ENCODE results near the gene ADARB1.

Gene ADARB1

DNA sequence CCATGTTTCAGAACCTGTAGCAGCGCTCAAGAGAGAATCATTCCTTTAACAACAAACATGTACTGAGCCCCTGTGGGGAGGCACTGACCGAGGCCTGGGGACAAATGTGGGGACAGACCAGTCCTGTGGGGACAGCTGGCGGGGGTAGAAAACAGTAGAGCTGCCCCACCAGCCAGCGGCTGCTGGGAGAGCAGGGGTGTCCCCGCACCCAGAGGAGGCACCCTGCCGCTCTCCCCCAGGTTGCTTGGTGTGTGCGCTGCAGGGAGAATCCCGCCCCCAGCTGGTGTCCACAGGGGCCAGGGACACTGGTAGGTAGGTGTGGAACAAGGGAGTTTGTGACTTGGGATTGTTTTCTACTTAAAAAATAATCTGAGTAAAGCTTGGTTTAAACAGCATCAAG, 62.1 kb downstream of the ADARB1 start:
- Histone ChIP-seq H3F3A (ENCODE audit: insufficient read depth) (no peaks in the 10 kb centered on the region), H3K9ac (ENCODE audit: low read length) (no peak overlapping the region), H3K4me2 (ENCODE audit: low read depth, low read length, poor library complexity, severe bottlenecking) (no peak overlapping the region), H3K9me3 (ENCODE audit: insufficient read depth, low read length) (no peaks in the 10 kb centered on the region), H3K27ac (ENCODE audit: low read depth, low read length) (no peak overlapping the region), H3K36me3 (ENCODE audit: low read length) (no peaks in the 10 kb centered on the region), H4K20me1 (ENCODE audit: low read depth, low read length) (no peaks in the 10 kb centered on the region), H3K27me3 (ENCODE audit: low read length) (no peaks in the 10 kb centered on the region), H2AFZ (ENCODE audit: low read depth, low read length, severe bottlenecking) (no peak overlapping the region), H3K4me3 (ENCODE audit: insufficient read depth, low read length, poor library complexity, severe bottlenecking) (no peak overlapping the region), H3K79me2 (ENCODE audit: insufficient read depth, low read length) (no peaks in the 10 kb centered on the region), H3K9me2 (replicated peaks; ENCODE audit: insufficient read depth, low read length) (no peaks in the 10 kb centered on the region)
- TF ChIP-seq, protein P1, sequence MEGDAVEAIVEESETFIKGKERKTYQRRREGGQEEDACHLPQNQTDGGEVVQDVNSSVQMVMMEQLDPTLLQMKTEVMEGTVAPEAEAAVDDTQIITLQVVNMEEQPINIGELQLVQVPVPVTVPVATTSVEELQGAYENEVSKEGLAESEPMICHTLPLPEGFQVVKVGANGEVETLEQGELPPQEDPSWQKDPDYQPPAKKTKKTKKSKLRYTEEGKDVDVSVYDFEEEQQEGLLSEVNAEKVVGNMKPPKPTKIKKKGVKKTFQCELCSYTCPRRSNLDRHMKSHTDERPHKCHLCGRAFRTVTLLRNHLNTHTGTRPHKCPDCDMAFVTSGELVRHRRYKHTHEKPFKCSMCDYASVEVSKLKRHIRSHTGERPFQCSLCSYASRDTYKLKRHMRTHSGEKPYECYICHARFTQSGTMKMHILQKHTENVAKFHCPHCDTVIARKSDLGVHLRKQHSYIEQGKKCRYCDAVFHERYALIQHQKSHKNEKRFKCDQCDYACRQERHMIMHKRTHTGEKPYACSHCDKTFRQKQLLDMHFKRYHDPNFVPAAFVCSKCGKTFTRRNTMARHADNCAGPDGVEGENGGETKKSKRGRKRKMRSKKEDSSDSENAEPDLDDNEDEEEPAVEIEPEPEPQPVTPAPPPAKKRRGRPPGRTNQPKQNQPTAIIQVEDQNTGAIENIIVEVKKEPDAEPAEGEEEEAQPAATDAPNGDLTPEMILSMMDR (IDR thresholded peaks at IDR 0.05; ENCODE audit: insufficient read depth, low read length, poor library complexity, severe bottlenecking) = no peak
- no peak for TF ChIP-seq EZH2phosphoT487 (conservative IDR thresholded peaks at IDR 0.05; ENCODE audit: low read length)

DNA sequence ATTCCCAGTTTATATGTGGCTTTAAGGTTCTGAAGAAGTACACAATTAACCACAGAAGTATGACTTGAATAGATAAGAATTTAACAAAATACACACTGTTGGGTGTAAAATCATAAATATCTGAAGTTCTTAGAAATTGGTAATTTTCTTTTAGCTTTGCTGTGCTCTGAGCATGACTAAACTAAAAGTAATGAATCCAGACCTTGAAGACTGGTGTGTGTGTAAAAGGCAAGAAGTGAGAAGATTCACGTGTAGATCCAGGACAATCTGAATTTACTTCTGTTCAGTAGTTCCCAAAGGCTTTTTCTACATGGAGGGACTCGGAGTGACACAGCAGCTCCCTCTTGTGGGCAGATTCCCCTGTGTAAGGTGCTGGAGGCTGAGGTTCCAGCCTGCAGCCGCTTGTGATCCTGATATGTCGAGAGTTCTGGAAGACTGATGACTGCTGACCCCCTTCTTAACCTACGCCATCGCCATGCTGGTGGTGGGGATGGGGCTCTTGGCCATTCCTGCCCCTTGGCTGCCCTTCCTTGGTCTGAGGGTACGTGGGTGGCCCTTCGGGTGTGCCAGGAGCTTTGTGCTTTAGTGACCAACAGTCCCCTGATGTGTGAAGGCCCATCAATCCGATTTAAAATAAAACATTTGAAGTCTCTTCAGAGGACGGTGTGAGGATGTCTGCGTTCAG, 62.7 kb downstream of the ADARB1 start:
- Histone ChIP-seq H3K27me3 (ENCODE audit: low read length) (no peaks in the 10 kb centered on the region), H3K9me2 (replicated peaks; ENCODE audit: insufficient read depth, low read length) (no peaks in the 10 kb centered on the region), H3K4me3 (ENCODE audit: insufficient read depth, low read length, poor library complexity, severe bottlenecking) (no peak overlapping the region), H2AFZ (ENCODE audit: low read depth, low read length, severe bottlenecking) (no peak overlapping the region), H3K27ac (ENCODE audit: low read depth, low read length) (no peak overlapping the region), H3K4me2 (ENCODE audit: low read depth, low read length, poor library complexity, severe bottlenecking) (no peak overlapping the region), H4K20me1 (ENCODE audit: low read depth, low read length) (no peaks in the 10 kb centered on the region), H3K79me2 (ENCODE audit: insufficient read depth, low read length) (no peaks in the 10 kb centered on the region), H3F3A (ENCODE audit: insufficient read depth) (no peaks in the 10 kb centered on the region), H3K9me3 (ENCODE audit: insufficient read depth, low read length) (no peaks in the 10 kb centered on the region), H3K36me3 (ENCODE audit: low read length) (no peaks in the 10 kb centered on the region), H3K9ac (ENCODE audit: low read length) (no peak overlapping the region)
- TF ChIP-seq, protein P1 (IDR thresholded peaks at IDR 0.05; ENCODE audit: insufficient read depth, low read length, poor library complexity, severe bottlenecking) = peak; percentile 57
- no peak for TF ChIP-seq EZH2phosphoT487 (conservative IDR thresholded peaks at IDR 0.05; ENCODE audit: low read length)

DNA sequence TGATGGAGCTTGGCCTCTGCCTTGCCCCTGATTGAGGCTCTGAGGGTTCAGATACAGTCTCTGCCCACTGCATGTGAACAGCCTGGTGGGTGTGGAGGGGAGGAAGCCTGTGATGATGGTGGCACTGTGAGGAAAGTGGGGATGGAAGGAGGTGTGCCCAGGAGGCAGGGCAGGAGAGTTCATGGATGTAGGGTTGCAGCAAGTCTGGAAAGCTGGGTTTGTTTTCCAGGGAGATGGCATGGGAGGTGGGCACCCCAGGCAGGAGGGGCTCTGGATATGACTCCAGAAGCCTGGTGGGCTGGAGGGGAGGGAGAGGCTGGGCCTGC, 63.2 kb downstream of the ADARB1 start:
- Histone ChIP-seq H3K4me2 (ENCODE audit: low read depth, low read length, poor library complexity, severe bottlenecking) (no peak overlapping the region), H3F3A (ENCODE audit: insufficient read depth) (no peaks in the 10 kb centered on the region), H3K79me2 (ENCODE audit: insufficient read depth, low read length) (no peaks in the 10 kb centered on the region), H4K20me1 (ENCODE audit: low read depth, low read length) (no peaks in the 10 kb centered on the region), H3K4me3 (ENCODE audit: insufficient read depth, low read length, poor library complexity, severe bottlenecking) (no peak overlapping the region), H2AFZ (ENCODE audit: low read depth, low read length, severe bottlenecking) (no peak overlapping the region), H3K27ac (ENCODE audit: low read depth, low read length) (no peak overlapping the region), H3K9me2 (replicated peaks; ENCODE audit: insufficient read depth, low read length) (no peaks in the 10 kb centered on the region), H3K36me3 (ENCODE audit: low read length) (no peaks in the 10 kb centered on the region), H3K9ac (ENCODE audit: low read length) (no peak overlapping the region), H3K27me3 (ENCODE audit: low read length) (no peaks in the 10 kb centered on the region), H3K9me3 (ENCODE audit: insufficient read depth, low read length) (no peaks in the 10 kb centered on the region)
- TF ChIP-seq EZH2phosphoT487 (conservative IDR thresholded peaks at IDR 0.05; ENCODE audit: low read length) = no peak
- TF ChIP-seq, protein P1 (IDR thresholded peaks at IDR 0.05; ENCODE audit: insufficient read depth, low read length, poor library complexity, severe bottlenecking) = no peak

Data from SU-DHL-6 (cell line).